Measurements from ENCODE around the gene ME3. TPM values are rescaled to one million over a fixed set of nuclear protein-coding genes. Genes with fewer than 3 reads are reported as not detected.

The ME3 gene
- total RNA-seq, 1 donor from 2014 or later: 34.2 TPM

- Histone ChIP-seq H3K27ac (no peak overlapping the region), H3K27me3 (no peaks in the 10 kb centered on the region), H3K36me3 (no peaks in the 10 kb centered on the region), H3K9me3 (peaks cover 0 to 14% of the 10 kb centered on the region in 2 donors), H3K4me1 (no peaks in the 10 kb centered on the region), H3K4me3 (no peak overlapping the region)
- no peak for TF ChIP-seq CTCF (IDR thresholded peaks at IDR 0.05)
- DNase-seq (ENCODE audit: low spot score in 2 of 2): no peak
- intact Hi-C loops (cut with DNase I): no loop called here
These were observed 46.1 kb upstream of the ME3 start for GRCh38 chr11:86718521-86718920.

GRCh38 chr11:86717817-86718501 is 45.5 kb upstream of the ME3 start:
- Histone ChIP-seq H3K36me3 (no peaks in the 10 kb centered on the region), H3K27me3 (no peaks in the 10 kb centered on the region), H3K4me3 (no peak overlapping the region), H3K27ac (no peak overlapping the region), H3K9me3 (peaks cover 0 to 9% of the 10 kb centered on the region in 2 donors), H3K4me1 (no peaks in the 10 kb centered on the region)
- no peak for TF ChIP-seq CTCF (IDR thresholded peaks at IDR 0.05)
- DNase-seq (ENCODE audit: low spot score in 2 of 2): no peak
- intact Hi-C loops (cut with DNase I): no loop called here

DNA sequence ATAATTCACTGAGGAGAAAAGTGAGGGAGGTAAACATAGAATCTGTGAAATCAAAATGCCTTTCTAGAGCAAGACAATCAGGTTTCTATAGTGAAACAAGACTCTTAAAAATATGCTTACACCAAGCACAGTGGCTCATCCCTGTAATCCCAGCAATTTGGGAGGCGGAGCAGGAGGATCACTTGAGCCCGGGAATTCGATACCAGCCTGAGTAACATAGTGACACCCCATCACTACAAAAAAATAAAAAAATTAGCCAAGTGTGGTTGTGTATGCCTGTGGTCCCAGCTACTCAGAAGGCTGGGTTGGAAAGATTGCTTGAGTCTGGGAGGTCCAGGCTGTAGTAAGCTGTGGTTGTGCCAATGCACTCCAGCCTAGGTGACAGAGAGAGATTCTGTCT is 43.2 kb upstream of the ME3 start:
- no peak for DNase-seq (ENCODE audit: low spot score in 2 of 2)
- no peak for TF ChIP-seq CTCF (IDR thresholded peaks at IDR 0.05)
- intact Hi-C loops (cut with DNase I): no loop called here
- Histone ChIP-seq H3K27ac (no peak overlapping the region), H3K9me3 (no peaks in the 10 kb centered on the region), H3K27me3 (no peaks in the 10 kb centered on the region), H3K4me3 (no peak overlapping the region), H3K4me1 (no peaks in the 10 kb centered on the region), H3K36me3 (no peaks in the 10 kb centered on the region)

- DNase-seq (ENCODE audit: low spot score in 2 of 2): no peak
- no peaks in the 10 kb centered on the region for H3K4me1 ChIP-seq
- no peaks in the 10 kb centered on the region for H3K27me3 ChIP-seq
- no peak for TF ChIP-seq CTCF (IDR thresholded peaks at IDR 0.05)
- no peak overlapping the region for H3K4me3 ChIP-seq
- intact Hi-C loops (cut with DNase I): no loop called here
- no peaks in the 10 kb centered on the region for H3K36me3 ChIP-seq
- no peaks in the 10 kb centered on the region for H3K9me3 ChIP-seq
- no peak overlapping the region for H3K27ac ChIP-seq
These were observed 41.1 kb upstream of the ME3 start for GRCh38 chr11:86713552-86713951.

DNA sequence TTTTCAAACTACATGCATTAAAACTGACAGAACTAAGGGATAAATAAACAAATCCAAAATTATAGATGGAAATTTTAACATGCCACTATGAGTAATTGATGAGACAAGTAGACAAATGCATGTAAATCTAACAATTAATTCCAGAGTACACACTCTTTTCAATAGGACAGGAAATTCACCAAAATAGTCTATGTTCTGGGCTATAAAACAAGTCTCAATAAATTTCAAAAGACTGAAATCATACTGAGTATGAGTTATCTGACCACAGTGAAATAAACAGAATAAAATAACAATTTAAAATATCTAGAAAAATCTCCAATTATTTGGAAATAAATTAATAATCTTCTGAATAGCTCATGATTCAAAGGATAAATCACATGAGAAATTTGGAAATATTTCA is 38.5 kb upstream of the ME3 start:
- Histone ChIP-seq H3K36me3 (no peaks in the 10 kb centered on the region), H3K9me3 (no peaks in the 10 kb centered on the region), H3K4me3 (no peak overlapping the region), H3K27me3 (no peaks in the 10 kb centered on the region), H3K4me1 (no peaks in the 10 kb centered on the region), H3K27ac (no peak overlapping the region)
- no peak for DNase-seq (ENCODE audit: low spot score in 2 of 2)
- no peak for TF ChIP-seq CTCF (IDR thresholded peaks at IDR 0.05)
- intact Hi-C loops (cut with DNase I): no loop called here

DNA sequence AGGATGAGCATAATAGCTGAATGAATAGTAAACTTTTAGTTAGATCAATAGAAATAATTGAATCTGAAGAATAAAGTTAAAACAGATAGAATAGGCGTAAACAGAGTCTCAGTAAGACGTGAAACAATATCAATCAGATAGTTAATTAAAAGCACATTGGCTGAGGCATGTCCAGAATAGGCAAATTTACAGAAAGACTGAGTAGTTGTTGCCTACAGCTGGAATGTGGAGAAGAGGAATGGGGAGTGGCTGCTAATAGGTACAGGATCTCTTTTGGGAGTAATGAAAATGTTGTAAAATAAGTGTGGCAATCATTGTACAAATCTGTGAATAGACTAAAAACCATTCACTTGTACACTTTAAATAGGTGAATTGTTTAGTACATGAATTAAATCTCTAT is 36.3 kb upstream of the ME3 start:
- no peak overlapping the region for H3K4me3 ChIP-seq
- no peak overlapping the region for H3K27ac ChIP-seq
- H3K4me1 ChIP-seq: no peaks in the 10 kb centered on the region
- H3K27me3 ChIP-seq: no peaks in the 10 kb centered on the region
- H3K9me3 ChIP-seq: no peaks in the 10 kb centered on the region
- no peak for DNase-seq (ENCODE audit: low spot score in 2 of 2)
- no peaks in the 10 kb centered on the region for H3K36me3 ChIP-seq
- no peak for TF ChIP-seq CTCF (IDR thresholded peaks at IDR 0.05)
- intact Hi-C loops (cut with DNase I): no loop called here

All from ascending aorta (tissue), 2 donors.